OCI-LY1 (cell line): Measurements from ENCODE around the gene SNED1.

Experiments
- H2AFZ ChIP-seq: fragments of 200-600 bp; sonication (generic), shearing (Covaris generic); 2 replicates; pipeline ENCODE4 v1.6.0; 2014; ENCODE audit warnings: antibody characterized with exemption, mild to moderate bottlenecking, low read length
- H3F3A ChIP-seq: fragments of 200-600 bp; sonication (generic), shearing (Covaris generic); 2 replicates; pipeline ENCODE4 v1.6.0; 2014; ENCODE audit warnings: mild to moderate bottlenecking, antibody characterized with exemption, low read length, moderate library complexity; ENCODE audit not compliant: insufficient read depth
- H3K27ac ChIP-seq: fragments of 200-600 bp; sonication (generic); 2 replicates; pipeline ENCODE4 v1.5.1; 2014; ENCODE audit warnings: low read length, mixed run types, mild to moderate bottlenecking, low read depth; ENCODE audit not compliant: poor library complexity, severe bottlenecking
- H3K27me3 ChIP-seq: fragments of 200-600 bp; sonication (generic); 2 replicates; pipeline ENCODE4 v1.6.0; 2014; ENCODE audit warnings: antibody characterized with exemption, mild to moderate bottlenecking, low read length, moderate library complexity; ENCODE audit not compliant: insufficient read depth
- H3K36me3 ChIP-seq: fragments of 200-600 bp; sonication (generic); 2 replicates; pipeline ENCODE4 v1.6.1; 2014; ENCODE audit warnings: mild to moderate bottlenecking, antibody characterized with exemption, low read length, moderate library complexity, mixed read lengths; ENCODE audit not compliant: insufficient read depth
- H3K4me1 ChIP-seq: fragments of 200-600 bp; sonication (generic); 2 replicates; pipeline ENCODE4 v1.5.1; 2014; ENCODE audit warnings: mild to moderate bottlenecking, low read length, moderate library complexity; ENCODE audit not compliant: insufficient read depth, severe bottlenecking
- H3K4me2 ChIP-seq: fragments of 200-600 bp; sonication (generic), shearing (Covaris generic); 2 replicates; pipeline ENCODE4 v1.6.1; 2014; ENCODE audit warnings: low read length
- H3K4me3 ChIP-seq: fragments of 200-600 bp; sonication (generic); 2 replicates; pipeline ENCODE4 v1.5.1; 2014; ENCODE audit warnings: low read length, low read depth, mild to moderate bottlenecking, mixed read lengths; ENCODE audit not compliant: poor library complexity, severe bottlenecking
- H3K79me2 ChIP-seq: fragments of 200-600 bp; shearing (Covaris generic); 2 replicates; pipeline ENCODE4 v1.6.1; 2016; ENCODE audit warnings: mixed run types, low read length, mixed read lengths; ENCODE audit not compliant: insufficient read depth
- H3K9ac ChIP-seq: fragments of 200-600 bp; sonication (generic), shearing (Covaris generic); 2 replicates; pipeline ENCODE4 v1.6.1; 2014; ENCODE audit warnings: mild to moderate bottlenecking, low read length, mixed read lengths
- H3K9me2 ChIP-seq: fragments of 200-600 bp; sonication (generic), shearing (Covaris generic); 2 replicates; pipeline ENCODE4 v1.6.1; 2014; ENCODE audit warnings: low read depth, mild to moderate bottlenecking, low read length, mixed read lengths
- H3K9me3 ChIP-seq: fragments of 200-600 bp; shearing (Covaris generic); 2 replicates; pipeline ENCODE4 v1.6.1; 2014; ENCODE audit warnings: low read length, mixed read lengths
- H4K20me1 ChIP-seq: fragments of 200-600 bp; sonication (generic), shearing (Covaris generic); 2 replicates; pipeline ENCODE4 v1.6.0; 2016; ENCODE audit warnings: mild to moderate bottlenecking, low read length; ENCODE audit not compliant: insufficient read depth
- EZH2 ChIP-seq: fragments of 200-600 bp; sonication (generic), shearing (Covaris generic); IDR thresholded peaks from 2 replicates; pipeline ENCODE4 v1.8.0; 2017; ENCODE audit warnings: borderline replicate concordance, mixed run types, mild to moderate bottlenecking, antibody characterized with exemption, low read length, moderate library complexity, mixed read lengths
- TF ChIP-seq, protein P1 (sequence below): fragments of 200-600 bp; sonication (generic), shearing (Covaris generic); IDR thresholded peaks from 2 replicates; pipeline ENCODE4 v1.5.1; 2017; ENCODE audit warnings: mild to moderate bottlenecking, antibody characterized with exemption, low read length, moderate library complexity, mixed read lengths

Gene SNED1

DNA sequence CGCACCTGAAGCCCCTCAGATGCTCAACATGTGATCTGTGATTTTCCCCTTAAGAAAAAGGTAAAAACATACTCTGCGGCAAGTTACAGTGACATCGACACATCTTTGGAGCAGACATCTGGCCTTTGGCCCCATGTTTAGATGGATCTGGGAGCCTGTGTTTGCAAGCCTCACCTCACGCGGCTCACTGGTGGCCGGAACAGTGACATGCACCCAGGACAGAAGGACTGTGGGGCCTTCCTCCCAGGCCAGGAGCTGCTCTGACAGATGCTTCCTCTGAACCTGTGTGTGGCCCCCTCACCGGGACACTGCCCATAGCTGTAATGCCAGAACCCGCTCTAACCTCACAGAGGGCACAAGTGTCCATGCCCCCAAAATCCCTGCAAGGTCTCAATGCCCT is 137.8 kb downstream of the SNED1 start:
- Histone ChIP-seq H3K9me3 (no peaks in the 10 kb centered on the region), H3K27ac (no peak overlapping the region), H3F3A (no peaks in the 10 kb centered on the region), H2AFZ (no peak overlapping the region), H3K9me2 (no peaks in the 10 kb centered on the region), H3K9ac (no peak overlapping the region), H3K79me2 (no peaks in the 10 kb centered on the region), H4K20me1 (no peaks in the 10 kb centered on the region), H3K27me3 (no peaks in the 10 kb centered on the region), H3K4me1 (no peaks in the 10 kb centered on the region), H3K4me3 (no peak overlapping the region), H3K36me3 (peaks cover 61% of the 10 kb centered on the region), H3K4me2 (no peak overlapping the region)
- TF ChIP-seq EZH2, result no peak
- TF ChIP-seq, protein P1, sequence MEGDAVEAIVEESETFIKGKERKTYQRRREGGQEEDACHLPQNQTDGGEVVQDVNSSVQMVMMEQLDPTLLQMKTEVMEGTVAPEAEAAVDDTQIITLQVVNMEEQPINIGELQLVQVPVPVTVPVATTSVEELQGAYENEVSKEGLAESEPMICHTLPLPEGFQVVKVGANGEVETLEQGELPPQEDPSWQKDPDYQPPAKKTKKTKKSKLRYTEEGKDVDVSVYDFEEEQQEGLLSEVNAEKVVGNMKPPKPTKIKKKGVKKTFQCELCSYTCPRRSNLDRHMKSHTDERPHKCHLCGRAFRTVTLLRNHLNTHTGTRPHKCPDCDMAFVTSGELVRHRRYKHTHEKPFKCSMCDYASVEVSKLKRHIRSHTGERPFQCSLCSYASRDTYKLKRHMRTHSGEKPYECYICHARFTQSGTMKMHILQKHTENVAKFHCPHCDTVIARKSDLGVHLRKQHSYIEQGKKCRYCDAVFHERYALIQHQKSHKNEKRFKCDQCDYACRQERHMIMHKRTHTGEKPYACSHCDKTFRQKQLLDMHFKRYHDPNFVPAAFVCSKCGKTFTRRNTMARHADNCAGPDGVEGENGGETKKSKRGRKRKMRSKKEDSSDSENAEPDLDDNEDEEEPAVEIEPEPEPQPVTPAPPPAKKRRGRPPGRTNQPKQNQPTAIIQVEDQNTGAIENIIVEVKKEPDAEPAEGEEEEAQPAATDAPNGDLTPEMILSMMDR, result no peak

DNA sequence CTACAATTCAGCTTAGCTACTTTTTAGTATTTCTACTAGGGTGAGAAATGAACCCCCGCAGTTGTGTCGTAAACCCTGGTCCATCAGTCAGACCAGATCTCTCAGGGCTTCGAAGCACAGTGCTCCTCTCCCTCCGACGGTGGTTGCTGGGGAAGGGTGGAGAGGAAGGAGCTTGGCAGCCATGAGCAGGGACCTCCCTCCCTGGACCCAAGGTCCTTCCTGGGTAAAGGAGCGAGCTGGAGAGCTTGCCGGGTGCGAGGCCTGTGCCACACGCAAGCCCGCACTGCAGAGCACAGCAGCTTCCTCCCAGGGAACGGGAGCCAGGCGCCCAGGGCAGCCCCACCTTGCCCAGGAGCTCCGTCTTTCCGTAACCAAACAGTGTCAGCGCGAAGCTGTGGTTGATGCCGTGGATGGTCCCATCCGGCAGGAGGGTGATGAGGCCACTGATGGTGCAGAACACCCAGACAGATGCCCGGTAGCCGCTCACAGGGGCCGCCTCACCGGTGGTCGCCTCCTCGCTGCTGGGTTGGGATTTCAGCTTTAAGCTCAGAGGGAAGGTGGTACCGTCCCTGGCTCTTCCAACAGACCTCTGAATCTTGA is 138.3 kb downstream of the SNED1 start:
- H3K9ac ChIP-seq, result no peak overlapping the region
- H2AFZ ChIP-seq, result no peak overlapping the region
- peaks cover 64% of the 10 kb centered on the region for H3K36me3 ChIP-seq
- H3K79me2 ChIP-seq, result no peaks in the 10 kb centered on the region
- H3K9me2 ChIP-seq, result no peaks in the 10 kb centered on the region
- no peaks in the 10 kb centered on the region for H3K27me3 ChIP-seq
- H3K4me3 ChIP-seq, result no peak overlapping the region
- no peak overlapping the region for H3K4me2 ChIP-seq
- H3F3A ChIP-seq, result no peaks in the 10 kb centered on the region
- H3K4me1 ChIP-seq, result no peaks in the 10 kb centered on the region
- H4K20me1 ChIP-seq, result no peaks in the 10 kb centered on the region
- H3K9me3 ChIP-seq, result no peaks in the 10 kb centered on the region
- TF ChIP-seq, protein P1, result no peak
- TF ChIP-seq EZH2, result no peak
- no peak overlapping the region for H3K27ac ChIP-seq

DNA sequence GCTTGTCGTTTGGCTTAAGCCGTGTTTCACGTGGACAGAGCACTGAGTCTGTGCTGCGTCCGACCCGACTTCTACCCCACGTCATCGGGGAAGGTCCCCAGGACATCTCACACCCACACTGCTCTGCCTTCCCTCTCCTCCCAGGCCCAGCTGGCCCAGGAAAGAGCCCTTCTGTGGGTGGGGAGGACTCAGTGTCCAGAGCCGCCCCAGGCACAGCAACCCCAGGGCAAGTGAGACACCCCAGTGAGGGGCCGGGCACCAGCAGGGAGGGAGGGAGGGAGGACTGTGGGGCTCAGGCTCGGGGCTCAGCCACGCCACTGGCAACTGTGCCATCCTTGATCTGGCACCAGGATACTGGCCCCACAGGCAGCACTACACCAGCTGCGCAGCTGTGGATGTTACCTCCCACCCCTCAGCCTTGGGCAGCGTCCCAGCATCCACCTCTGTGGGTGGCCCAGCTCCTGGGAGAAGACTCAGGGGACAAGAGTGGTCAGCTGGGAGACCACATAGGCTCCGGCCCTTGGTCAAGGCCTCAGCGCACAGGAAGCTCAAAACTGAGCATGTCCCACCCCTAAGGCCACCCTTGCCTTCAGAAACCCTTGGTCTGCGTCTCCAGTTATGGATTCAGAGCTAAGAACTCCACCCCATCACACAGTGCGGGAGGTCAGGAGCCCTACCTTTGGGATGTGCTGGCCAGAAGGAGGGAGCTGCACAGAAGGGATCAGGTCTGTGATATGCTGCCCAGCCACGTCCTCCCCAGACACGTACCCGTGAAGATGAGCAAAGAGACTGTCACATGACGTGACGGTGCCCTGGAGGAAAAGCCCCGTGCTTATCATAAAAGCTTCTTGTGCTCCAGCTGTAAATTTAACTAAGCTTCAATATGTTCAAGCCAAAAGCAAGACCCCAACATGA is 139.1 kb downstream of the SNED1 start:
- Histone ChIP-seq H3K79me2 (no peaks in the 10 kb centered on the region), H3K4me3 (no peak overlapping the region), H3F3A (no peaks in the 10 kb centered on the region), H3K36me3 (peaks cover 69% of the 10 kb centered on the region), H4K20me1 (no peaks in the 10 kb centered on the region), H3K4me1 (no peaks in the 10 kb centered on the region), H3K27ac (no peak overlapping the region), H3K9me3 (no peaks in the 10 kb centered on the region), H3K4me2 (no peak overlapping the region), H2AFZ (no peak overlapping the region), H3K9ac (no peak overlapping the region), H3K27me3 (no peaks in the 10 kb centered on the region), H3K9me2 (no peaks in the 10 kb centered on the region)
- TF ChIP-seq EZH2, result no peak
- TF ChIP-seq, protein P1, result no peak
